ENCODE results near the gene AOC1. TPM values are rescaled to one million over a fixed set of nuclear protein-coding genes. Genes with fewer than 3 reads are reported as not detected.

AOC1 gene
- total and polyA plus RNA-seq, 2 of the 4 experiments (the other 2 are of a cell fraction) = not detected

GRCh38 chr7:150847536-150847935, 4.8 kb upstream of the AOC1 start (continued):
- TF ChIP-seq MXI1 (IDR thresholded peaks at IDR 0.05; ENCODE audit: borderline replicate concordance, low read depth, low read length) (no peak), BHLHE40 (IDR thresholded peaks at IDR 0.05; ENCODE audit: low read depth, low read length) (no peak)
- TF ChIP-seq, protein P1, sequence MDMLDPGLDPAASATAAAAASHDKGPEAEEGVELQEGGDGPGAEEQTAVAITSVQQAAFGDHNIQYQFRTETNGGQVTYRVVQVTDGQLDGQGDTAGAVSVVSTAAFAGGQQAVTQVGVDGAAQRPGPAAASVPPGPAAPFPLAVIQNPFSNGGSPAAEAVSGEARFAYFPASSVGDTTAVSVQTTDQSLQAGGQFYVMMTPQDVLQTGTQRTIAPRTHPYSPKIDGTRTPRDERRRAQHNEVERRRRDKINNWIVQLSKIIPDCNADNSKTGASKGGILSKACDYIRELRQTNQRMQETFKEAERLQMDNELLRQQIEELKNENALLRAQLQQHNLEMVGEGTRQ (IDR thresholded peaks at IDR 0.05; ENCODE audit: low read depth, low read length) = no peak

DNA sequence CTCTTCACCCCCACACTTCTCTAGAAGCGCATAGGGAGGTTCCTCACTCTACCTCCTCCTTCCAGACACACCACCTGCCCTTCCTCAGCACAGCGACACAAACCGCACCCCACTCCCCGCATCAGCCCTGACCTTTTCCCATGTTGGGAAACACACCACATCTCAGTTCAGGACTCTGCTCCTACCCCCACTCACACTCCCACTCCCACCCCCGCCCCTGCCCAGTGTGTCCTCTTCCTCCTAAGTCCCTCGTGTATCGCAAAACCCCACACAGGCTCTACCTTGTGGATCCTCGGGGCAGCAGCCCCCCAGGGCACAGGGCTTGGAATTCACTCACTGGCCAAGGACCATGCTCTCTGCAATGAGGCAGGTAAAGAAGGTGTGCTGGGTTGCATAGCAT, 4.2 kb upstream of the AOC1 start:
- CTCF ChIA-PET = no interaction called here
- dilution Hi-C loops (cut with HindIII; ENCODE audit: low sequenced_read_pairs, unreplicated experiment) = no loop called here
- no peak for TF ChIP-seq MAZ (IDR thresholded peaks at IDR 0.05; ENCODE audit: borderline replicate concordance, low read depth, low read length)
- TF ChIP-seq CEBPB (IDR thresholded peaks at IDR 0.05; ENCODE audit: low read depth, low read length) = no peak
- TF ChIP-seq BHLHE40 (IDR thresholded peaks at IDR 0.05; ENCODE audit: low read depth, low read length) = no peak
- TF ChIP-seq, protein P2, sequence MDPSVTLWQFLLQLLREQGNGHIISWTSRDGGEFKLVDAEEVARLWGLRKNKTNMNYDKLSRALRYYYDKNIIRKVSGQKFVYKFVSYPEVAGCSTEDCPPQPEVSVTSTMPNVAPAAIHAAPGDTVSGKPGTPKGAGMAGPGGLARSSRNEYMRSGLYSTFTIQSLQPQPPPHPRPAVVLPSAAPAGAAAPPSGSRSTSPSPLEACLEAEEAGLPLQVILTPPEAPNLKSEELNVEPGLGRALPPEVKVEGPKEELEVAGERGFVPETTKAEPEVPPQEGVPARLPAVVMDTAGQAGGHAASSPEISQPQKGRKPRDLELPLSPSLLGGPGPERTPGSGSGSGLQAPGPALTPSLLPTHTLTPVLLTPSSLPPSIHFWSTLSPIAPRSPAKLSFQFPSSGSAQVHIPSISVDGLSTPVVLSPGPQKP (IDR thresholded peaks at IDR 0.05; ENCODE audit: borderline replicate concordance, low read depth, low read length) = no peak
- TF ChIP-seq, protein P1 (IDR thresholded peaks at IDR 0.05; ENCODE audit: low read depth, low read length) = no peak

More for the DNA sequence above, 4.2 kb upstream of the AOC1 start:
- Histone ChIP-seq H3K56ac (ENCODE audit: extremely low read depth, insufficient read depth, low read length) (no peak overlapping the region), H3K23ac (ENCODE audit: low read depth, low read length) (no peak overlapping the region), H2BK5ac (ENCODE audit: low read depth, low read length, poor library complexity, severe bottlenecking) (no peak overlapping the region), H2BK20ac (ENCODE audit: low read depth, low read length) (no peak overlapping the region), H3K9me3 (ENCODE audit: control insufficient read depth, insufficient read depth, low read length) (no peaks in the 10 kb centered on the region; the same call in 1 of the 2 replicates), H2AK9ac (replicated peaks; ENCODE audit: low read depth, low read length, poor library complexity) (no peak overlapping the region), H3K79me1 (ENCODE audit: low read depth in 1 of 2, low read length in 2 of 2) (no peaks in the 10 kb centered on the region), H3K4ac (ENCODE audit: low read depth, low read length) (no peak overlapping the region), H2AFZ (replicated peaks; ENCODE audit: low read length, poor library complexity) (no peak overlapping the region), H2BK120ac (ENCODE audit: low read depth, low read length) (no peak overlapping the region), H4K91ac (ENCODE audit: insufficient read depth, low read depth, low read length) (no peak overlapping the region), H3K36me3 (ENCODE audit: control insufficient read depth, insufficient read depth, low read length) (no peaks in the 10 kb centered on the region), H3K9ac (ENCODE audit: low read depth, low read length) (no peak overlapping the region), H3K18ac (ENCODE audit: low read depth, low read length) (no peak overlapping the region), H2AK5ac (ENCODE audit: low read depth, low read length) (no peak overlapping the region), H4K8ac (ENCODE audit: low read depth in 2 of 2, low read length in 2 of 2) (no peak overlapping the region), H3K4me2 (ENCODE audit: low read depth, low read length) (no peak overlapping the region), H3K14ac (replicated peaks; ENCODE audit: low read depth, low read length) (no peak overlapping the region), H3K4me3 (ENCODE audit: insufficient read depth, low read depth, low read length) (no peak overlapping the region), H4K5ac (ENCODE audit: low read depth, low read length) (no peak overlapping the region), H3K4me1 (ENCODE audit: control insufficient read depth, insufficient read depth, low read length) (peaks cover 4% of the 10 kb centered on the region; the same call in 1 of the 2 replicates), H3K9me1 (ENCODE audit: insufficient read depth, low read length) (no peaks in the 10 kb centered on the region), H2BK15ac (ENCODE audit: low read depth, low read length) (no peak overlapping the region), H4K20me1 (ENCODE audit: insufficient read depth, low read length) (no peaks in the 10 kb centered on the region), H3K27me3 (ENCODE audit: control insufficient read depth, insufficient read depth, low read length) (peaks cover 4% of the 10 kb centered on the region; the same call in 1 of the 2 replicates), H3K27ac (ENCODE audit: insufficient read depth, low read length) (no peak overlapping the region)
- POLR2A ChIA-PET (ENCODE audit: unreplicated experiment) = no interaction called here
- in situ Hi-C loops (cut with MboI; ENCODE audit: low sequenced_read_pairs) = no loop called here
- BruUV-seq (replicated peaks) = no TSS peak
- no peak for ATAC-seq (ENCODE audit: low read depth)
- 88% methylated on average over 4 of the region's 8 CpGs; no CpG with 5 or more reads in 1 of the 2 experiments for WGBS, 2 experiments (ENCODE audit: extremely low coverage in 2 of 2, insufficient read length in 1 of 2)
- DNase-seq = no peak
- intact Hi-C loops (cut with micrococcal nuclease) = no loop called here
